ENCODE data around the gene TAF1.

- TF ChIP-seq CTCF (IDR thresholded peaks at IDR 0.05) (no peak), POLR2A (IDR thresholded peaks at IDR 0.05) (no peak)
Observed at GRCh38 chrX:71367396-71367795, 1.2 kb downstream of the TAF1 start.
